ENCODE results near the gene B3GALT4. TPM values are rescaled to one million over a fixed set of nuclear protein-coding genes. Genes with fewer than 3 reads are reported as not detected.

Gene B3GALT4
- total and polyA plus RNA-seq, 11 donors = 7.3 to 13.8 (median 9.0) TPM

DNA sequence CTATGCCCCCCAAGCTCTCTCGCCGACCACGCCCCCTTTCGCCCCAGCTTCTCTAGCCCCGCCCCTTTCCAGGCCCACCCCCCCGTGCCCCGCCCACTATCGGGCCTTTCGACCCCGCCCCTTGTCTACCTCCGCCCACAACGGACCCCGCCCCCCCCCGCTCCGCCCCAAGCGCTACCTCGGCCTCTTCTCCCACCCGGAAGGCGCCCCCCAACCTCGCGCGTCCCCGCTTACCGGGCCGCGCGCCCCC is 40.4 kb downstream of the B3GALT4 start:
- intact Hi-C loops (cut with DNase I) = no loop called here
- H3K36me3 ChIP-seq = peaks cover 0 to 35% (median 27%) of the 10 kb centered on the region in 9 donors
- peaks cover 3 to 73% (median 50%) of the 10 kb centered on the region in 12 donors for H3K4me1 ChIP-seq
- peak overlapping the region; percentile 24 to 77 (median 62) for H3K4me3 ChIP-seq
- 2 to 3% (median 2%) methylated on average over 12 to 27 of the region's 27 CpGs for WGBS, 4 donors
- H3K27me3 ChIP-seq = no peaks in the 10 kb centered on the region
- peak in 1 of 5 donors; percentile 74 for DNase-seq
- H3K27ac ChIP-seq = peak overlapping the region; percentile 54 to 88 (median 84)
- TF ChIP-seq POLR2A (IDR thresholded peaks at IDR 0.05) = no peak
- TF ChIP-seq, protein P1, sequence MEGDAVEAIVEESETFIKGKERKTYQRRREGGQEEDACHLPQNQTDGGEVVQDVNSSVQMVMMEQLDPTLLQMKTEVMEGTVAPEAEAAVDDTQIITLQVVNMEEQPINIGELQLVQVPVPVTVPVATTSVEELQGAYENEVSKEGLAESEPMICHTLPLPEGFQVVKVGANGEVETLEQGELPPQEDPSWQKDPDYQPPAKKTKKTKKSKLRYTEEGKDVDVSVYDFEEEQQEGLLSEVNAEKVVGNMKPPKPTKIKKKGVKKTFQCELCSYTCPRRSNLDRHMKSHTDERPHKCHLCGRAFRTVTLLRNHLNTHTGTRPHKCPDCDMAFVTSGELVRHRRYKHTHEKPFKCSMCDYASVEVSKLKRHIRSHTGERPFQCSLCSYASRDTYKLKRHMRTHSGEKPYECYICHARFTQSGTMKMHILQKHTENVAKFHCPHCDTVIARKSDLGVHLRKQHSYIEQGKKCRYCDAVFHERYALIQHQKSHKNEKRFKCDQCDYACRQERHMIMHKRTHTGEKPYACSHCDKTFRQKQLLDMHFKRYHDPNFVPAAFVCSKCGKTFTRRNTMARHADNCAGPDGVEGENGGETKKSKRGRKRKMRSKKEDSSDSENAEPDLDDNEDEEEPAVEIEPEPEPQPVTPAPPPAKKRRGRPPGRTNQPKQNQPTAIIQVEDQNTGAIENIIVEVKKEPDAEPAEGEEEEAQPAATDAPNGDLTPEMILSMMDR (IDR thresholded peaks at IDR 0.05) = no peak
- no peaks in the 10 kb centered on the region for H3K9me3 ChIP-seq
- ATAC-seq = peak in 2 of 4 donors; percentile 1 to 4

DNA sequence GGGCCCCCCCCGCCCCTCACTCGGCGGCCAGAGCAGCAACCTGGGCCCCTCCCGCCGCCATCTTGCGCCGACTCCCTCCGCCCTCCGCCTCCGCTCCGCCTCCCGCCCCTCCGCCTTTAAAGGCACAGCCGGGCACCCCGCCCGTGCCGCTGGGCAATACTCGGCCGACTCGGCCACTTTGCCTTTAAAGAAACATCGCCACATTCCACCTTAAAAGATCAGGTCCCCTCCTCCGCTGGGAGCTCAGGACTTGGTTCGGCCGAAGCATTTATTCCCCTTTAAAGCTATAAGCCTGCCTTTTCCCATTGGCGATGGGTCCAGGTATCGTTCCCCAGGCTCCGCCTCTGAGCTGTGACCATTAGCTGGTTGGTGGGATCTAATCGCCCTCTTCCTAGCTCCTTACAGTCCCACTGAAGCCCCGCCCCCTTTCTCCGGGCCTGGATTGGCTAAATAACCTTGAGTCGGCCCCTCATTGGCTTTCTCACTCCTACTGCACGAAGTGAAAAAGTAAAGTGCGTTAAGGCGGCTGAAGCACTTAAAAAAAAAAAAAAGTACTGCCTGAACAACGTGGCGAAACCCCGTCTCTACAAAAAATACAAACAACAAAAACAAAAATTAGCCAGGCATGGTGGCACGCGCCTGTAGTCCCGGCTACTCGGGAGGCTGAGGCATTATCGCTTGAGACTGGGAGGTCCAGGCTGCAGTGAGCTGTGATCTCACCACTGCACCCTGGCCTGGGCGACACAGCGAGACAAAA is 40.9 kb downstream of the B3GALT4 start, which contains the start of gene ZBTB22:
Gene ZBTB22 (minus strand): TSS at position 76 of the 757 bp plus-strand sequence. CDS start 828 bp downstream, outside the sequence.
- peak within 1 kb of the TSS; percentile 24 to 77 (median 62) for H3K4me3 ChIP-seq
- peak; percentile 78 to 83 (median 80) for ATAC-seq
- peak in 1 of 2 donors; percentile 39 for TF ChIP-seq POLR2A (IDR thresholded peaks at IDR 0.05)
- TF ChIP-seq, protein P1 (IDR thresholded peaks at IDR 0.05) = no peak
- H3K27ac ChIP-seq = peak within 1 kb of the TSS; percentile 54 to 88 (median 84)
- peaks cover 0 to 35% (median 27%) of the 10 kb centered on the region in 9 donors for H3K36me3 ChIP-seq
- no peaks in the 10 kb centered on the region for H3K9me3 ChIP-seq
- H3K27me3 ChIP-seq = no peaks in the 10 kb centered on the region
- H3K4me1 ChIP-seq = peaks cover 3 to 71% (median 48%) of the 10 kb centered on the region in 12 donors
- DNase-seq = peak; percentile 98 to 100 (median 99)
- 1 to 4% (median 2%) methylated on average over 22 to 44 of the region's 44 CpGs for WGBS, 4 donors
- intact Hi-C loops (cut with DNase I) = no loop called here

DNA sequence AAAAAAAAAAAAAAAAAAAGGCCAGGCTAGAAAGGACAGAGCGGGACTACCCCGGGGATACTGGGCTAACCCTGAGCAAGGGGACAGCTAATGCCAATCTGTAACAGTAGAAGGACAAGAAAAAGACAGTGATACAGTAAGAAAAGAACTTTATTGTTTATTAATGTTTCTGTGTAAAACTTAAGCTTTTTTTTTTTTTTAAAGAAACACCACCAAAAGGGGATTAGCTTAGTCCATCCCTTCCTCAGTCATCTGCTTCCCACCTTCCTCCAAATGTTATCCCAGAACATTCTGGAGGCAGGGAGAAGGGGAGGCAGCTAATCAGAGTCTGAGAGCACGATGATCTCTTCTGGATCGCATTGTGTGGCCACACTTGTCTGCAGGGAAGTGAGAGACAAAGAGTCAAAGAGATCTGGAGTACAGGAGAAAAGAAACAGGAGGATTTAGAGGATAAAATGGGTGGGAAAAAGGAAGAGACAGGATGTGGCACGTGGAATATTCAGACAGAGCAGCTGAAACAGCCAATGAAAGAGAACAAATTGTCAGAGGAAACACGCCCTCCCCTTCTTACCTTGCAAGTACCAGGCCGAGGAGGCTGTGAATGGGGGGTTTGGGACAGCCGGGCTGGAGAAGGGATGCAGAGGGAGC is 41.6 kb downstream of the B3GALT4 start:
- DNase-seq (no peak), ATAC-seq (no peak)
- H3K9me3 ChIP-seq = no peaks in the 10 kb centered on the region
- TF ChIP-seq, protein P1 (IDR thresholded peaks at IDR 0.05) = no peak
- TF ChIP-seq POLR2A (IDR thresholded peaks at IDR 0.05) = no peak
- 71 to 74% (median 73%) methylated on average over 8 of the region's 8 CpGs for WGBS, 4 donors
- intact Hi-C loops (cut with DNase I) = no loop called here
- peak overlapping the region in 11 of 12 donors; percentile 44 to 77 (median 64) for H3K4me3 ChIP-seq
- H3K36me3 ChIP-seq = peaks cover 0 to 35% (median 27%) of the 10 kb centered on the region in 9 donors
- peak overlapping the region in 11 of 12 donors; percentile 54 to 88 (median 85) for H3K27ac ChIP-seq
- H3K4me1 ChIP-seq = peaks cover 3 to 72% (median 48%) of the 10 kb centered on the region in 12 donors
- H3K27me3 ChIP-seq = no peaks in the 10 kb centered on the region

DNA sequence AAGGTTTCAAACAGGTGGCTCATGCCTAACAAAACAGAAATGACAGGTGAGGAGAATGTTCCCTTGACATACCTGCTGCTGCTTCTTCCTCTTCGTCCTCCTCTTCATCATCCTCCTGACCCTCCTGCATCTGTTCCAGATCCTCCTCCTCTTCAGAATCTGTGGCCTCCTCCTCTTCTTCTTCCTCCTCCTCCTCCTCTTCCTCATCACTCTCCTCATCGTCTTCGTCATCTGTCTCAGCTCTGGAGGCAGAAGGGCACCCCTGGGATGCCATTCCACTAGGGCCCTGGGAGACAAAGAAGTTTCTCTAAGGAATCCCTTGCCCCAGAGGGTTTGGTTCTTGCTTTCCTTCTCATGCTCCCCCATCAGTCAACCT is 43.0 kb downstream of the B3GALT4 start:
- intact Hi-C loops (cut with DNase I) = no loop called here
- ATAC-seq = no peak

More for the DNA sequence above, 43.0 kb downstream of the B3GALT4 start:
- TF ChIP-seq POLR2A (IDR thresholded peaks at IDR 0.05) = no peak
- TF ChIP-seq, protein P1 (IDR thresholded peaks at IDR 0.05) = no peak
- Histone ChIP-seq H3K36me3 (peaks cover 0 to 35% (median 27%) of the 10 kb centered on the region in 9 donors), H3K27ac (peak overlapping the region in 7 of 12 donors; percentile 19 to 92 (median 58)), H3K9me3 (no peaks in the 10 kb centered on the region), H3K27me3 (no peaks in the 10 kb centered on the region), H3K4me3 (peak overlapping the region in 2 of 12 donors; percentile 21 to 82), H3K4me1 (peaks cover 3 to 76% (median 48%) of the 10 kb centered on the region in 12 donors)
- WGBS, 4 donors = 80 to 90% (median 87%) methylated on average over 3 of the region's 3 CpGs
- DNase-seq = no peak
